Panc1 (cell line): Measurements from ENCODE around the gene PRDM1. TPM values are rescaled to one million over a fixed set of nuclear protein-coding genes. Genes with fewer than 3 reads are reported as not detected.

Experiments
- ATAC-seq: fragments of 200-7000 bp; cut with Tn5 transposase; 2 replicates; pipeline ENCODE4 v1.9.1; 2020; ENCODE audit warnings: mild to moderate bottlenecking, moderate library complexity
- BruUV-seq: library from RNA; stranded (reverse); fragments of 400-500 nt; replicated peaks from 2 replicates; lab custom pipeline; 2021; lab: Mats Ljungman, UMichigan
- CTCF ChIA-PET: fragments of 300-600 bp; sonication (Branson Sonifier 250); formaldehyde crosslinking; loops from one replicate; lab custom pipeline; 2022; ENCODE audit warnings: antibody characterized with exemption; lab: Charles Lee
- POLR2A ChIA-PET: fragments of 300-600 bp; sonication (Branson Sonifier 250); formaldehyde crosslinking; loops from one replicate; lab custom pipeline; 2022; ENCODE audit warnings: antibody characterized with exemption; lab: Charles Lee
- DNase-seq: peaks from one replicate; pipeline ENCODE4 v3.0.0-alpha.2; 2010; ENCODE audit warnings: low read depth, low spot score
- H3K27ac ChIP-seq: 2 replicates; pipeline ENCODE4 v1.5.1; 2011; ENCODE audit warnings: mild to moderate bottlenecking, low read length, inconsistent platforms
- H3K27me3 ChIP-seq: fragments of 200-500 bp; sonication (Bioruptor generic); 2 replicates; pipeline ENCODE4 v1.6.0; 2014; ENCODE audit warnings: low read length, inconsistent platforms; ENCODE audit not compliant: control insufficient read depth, insufficient read depth
- H3K36me3 ChIP-seq: fragments of 200-500 bp; sonication (Bioruptor generic); 2 replicates; pipeline ENCODE4 v1.5.1; 2014; ENCODE audit warnings: inconsistent platforms, mild to moderate bottlenecking, low read length, moderate library complexity; ENCODE audit not compliant: control insufficient read depth, insufficient read depth
- H3K4me1 ChIP-seq: 2 replicates; pipeline ENCODE4 v1.5.1; 2011; ENCODE audit warnings: inconsistent platforms, mild to moderate bottlenecking, low read length, moderate library complexity; ENCODE audit not compliant: control insufficient read depth, insufficient read depth
- H3K4me3 ChIP-seq, 2 experiments: 2 replicates each; pipeline ENCODE4 v1.5.1; 2011 to 2012; ENCODE audit warnings: low read depth in 2 of 2, low read length in 2 of 2, mild to moderate bottlenecking in 2 of 2, inconsistent platforms in 1 of 2, moderate library complexity in 1 of 2
- H3K9me3 ChIP-seq: fragments of 200-500 bp; sonication (Bioruptor generic); 2 replicates; pipeline ENCODE4 v1.5.1; 2014; ENCODE audit warnings: low read depth, mild to moderate bottlenecking, inconsistent platforms, low read length, moderate library complexity; ENCODE audit not compliant: control insufficient read depth, insufficient read depth
- POLR2AphosphoS5 ChIP-seq: IDR thresholded peaks from 2 replicates; pipeline ENCODE4 v1.6.1; 2012; ENCODE audit warnings: mild to moderate bottlenecking, low read depth, low read length, moderate library complexity
- SIN3A ChIP-seq: IDR thresholded peaks from 2 replicates; pipeline ENCODE4 v1.6.1; 2012; ENCODE audit warnings: low read depth, mild to moderate bottlenecking, low read length, moderate library complexity, borderline replicate concordance; ENCODE audit not compliant: insufficient read depth
- TCF7L2 ChIP-seq: IDR thresholded peaks from 2 replicates; pipeline ENCODE4 v1.6.1; 2011; ENCODE audit warnings: mild to moderate bottlenecking, low read depth, low read length, inconsistent platforms
- in situ Hi-C: cut with HindIII; loops from 2 replicates; pipeline ENCODE4 v1.10.0; 2016; ENCODE audit warnings: low sequenced_read_pairs, low pct_unique_long_range_greater_than_20kb
- intact Hi-C: fragments of 100-400 bp; cut with micrococcal nuclease; formaldehyde crosslinking; loops from one replicate; pipeline ENCODE4 v1.10.0; 2022; ENCODE audit not compliant: unreplicated experiment
- total RNA-seq: library from RNA; stranded (reverse); gene quantifications from one replicate; pipeline ENCODE4 v1.2.1, GENCODE V29; 2021; ENCODE audit not compliant: unreplicated experiment
- TF ChIP-seq, protein P1 (sequence below), 2 experiments: IDR thresholded peaks; 2 replicates each; pipeline ENCODE4 v1.6.1; 2011 to 2012; ENCODE audit warnings: low read depth in 2 of 2, control low read depth in 1 of 2, low read length in 1 of 2, mild to moderate bottlenecking in 1 of 2, moderate library complexity in 1 of 2; ENCODE audit not compliant: insufficient read depth in 1 of 2
- TF ChIP-seq, protein P2 (sequence below): fragments of 450-650 bp; IDR thresholded peaks from 2 replicates; pipeline ENCODE4 v1.5.1; 2017; ENCODE audit warnings: mild to moderate bottlenecking

The PRDM1 gene
- total RNA-seq, 1 experiment from 2014 or later = 2.6 TPM

DNA sequence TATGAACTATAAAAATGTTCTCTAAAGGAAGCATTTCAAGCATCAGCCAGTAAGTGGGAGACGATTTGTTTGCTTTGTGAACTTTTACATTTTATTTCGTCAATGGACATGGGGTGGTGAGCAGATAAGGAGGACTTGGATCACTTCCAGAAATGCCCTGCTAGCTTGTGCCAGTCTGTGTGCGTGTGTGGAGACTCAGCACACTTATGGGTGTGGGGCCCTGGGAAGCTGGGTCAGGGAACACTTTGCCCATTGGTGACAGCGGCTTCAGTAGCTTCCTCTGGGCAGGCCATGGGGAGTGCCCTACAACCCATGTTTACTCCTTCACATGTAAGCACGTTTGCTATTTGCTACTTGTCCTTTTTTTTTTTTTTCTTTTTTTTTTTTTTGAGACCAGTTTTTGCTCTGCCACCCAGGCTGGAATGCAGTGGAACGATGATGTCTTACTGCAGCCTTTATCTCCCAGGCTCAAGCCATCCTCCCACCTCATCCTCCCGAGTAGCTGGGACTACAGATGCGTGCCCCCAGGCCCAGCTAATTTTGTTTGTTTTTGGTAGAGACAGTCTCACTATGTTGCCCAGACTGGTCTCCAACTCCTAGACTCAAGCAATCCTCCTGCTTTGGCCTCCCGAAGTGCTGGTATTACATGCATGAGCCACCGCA, 24.2 kb downstream of the PRDM1 start:
- H3K27me3 ChIP-seq = no peaks in the 10 kb centered on the region
- ATAC-seq (no peak), DNase-seq (no peak)
- no peaks in the 10 kb centered on the region for H3K36me3 ChIP-seq
- no peak overlapping the region for H3K27ac ChIP-seq
- ChIA-PET CTCF (no interaction called here), POLR2A (no interaction called here)
- H3K9me3 ChIP-seq = no peaks in the 10 kb centered on the region
- no peaks in the 10 kb centered on the region for H3K4me1 ChIP-seq
- in situ Hi-C loops = no loop called here
- H3K4me3 ChIP-seq = no peak overlapping the region
- intact Hi-C loops = no loop called here
- BruUV-seq = no TSS peak
- no peak for TF ChIP-seq TCF7L2
- no peak for TF ChIP-seq POLR2AphosphoS5
- no peak for TF ChIP-seq SIN3A
- TF ChIP-seq, protein P1, sequence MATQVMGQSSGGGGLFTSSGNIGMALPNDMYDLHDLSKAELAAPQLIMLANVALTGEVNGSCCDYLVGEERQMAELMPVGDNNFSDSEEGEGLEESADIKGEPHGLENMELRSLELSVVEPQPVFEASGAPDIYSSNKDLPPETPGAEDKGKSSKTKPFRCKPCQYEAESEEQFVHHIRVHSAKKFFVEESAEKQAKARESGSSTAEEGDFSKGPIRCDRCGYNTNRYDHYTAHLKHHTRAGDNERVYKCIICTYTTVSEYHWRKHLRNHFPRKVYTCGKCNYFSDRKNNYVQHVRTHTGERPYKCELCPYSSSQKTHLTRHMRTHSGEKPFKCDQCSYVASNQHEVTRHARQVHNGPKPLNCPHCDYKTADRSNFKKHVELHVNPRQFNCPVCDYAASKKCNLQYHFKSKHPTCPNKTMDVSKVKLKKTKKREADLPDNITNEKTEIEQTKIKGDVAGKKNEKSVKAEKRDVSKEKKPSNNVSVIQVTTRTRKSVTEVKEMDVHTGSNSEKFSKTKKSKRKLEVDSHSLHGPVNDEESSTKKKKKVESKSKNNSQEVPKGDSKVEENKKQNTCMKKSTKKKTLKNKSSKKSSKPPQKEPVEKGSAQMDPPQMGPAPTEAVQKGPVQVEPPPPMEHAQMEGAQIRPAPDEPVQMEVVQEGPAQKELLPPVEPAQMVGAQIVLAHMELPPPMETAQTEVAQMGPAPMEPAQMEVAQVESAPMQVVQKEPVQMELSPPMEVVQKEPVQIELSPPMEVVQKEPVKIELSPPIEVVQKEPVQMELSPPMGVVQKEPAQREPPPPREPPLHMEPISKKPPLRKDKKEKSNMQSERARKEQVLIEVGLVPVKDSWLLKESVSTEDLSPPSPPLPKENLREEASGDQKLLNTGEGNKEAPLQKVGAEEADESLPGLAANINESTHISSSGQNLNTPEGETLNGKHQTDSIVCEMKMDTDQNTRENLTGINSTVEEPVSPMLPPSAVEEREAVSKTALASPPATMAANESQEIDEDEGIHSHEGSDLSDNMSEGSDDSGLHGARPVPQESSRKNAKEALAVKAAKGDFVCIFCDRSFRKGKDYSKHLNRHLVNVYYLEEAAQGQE (IDR thresholded peaks at IDR 0.05; ENCODE audit: insufficient read depth in 1 of 2, low read depth in 2 of 2, low read length in 1 of 2) = no peak
- TF ChIP-seq, protein P2, sequence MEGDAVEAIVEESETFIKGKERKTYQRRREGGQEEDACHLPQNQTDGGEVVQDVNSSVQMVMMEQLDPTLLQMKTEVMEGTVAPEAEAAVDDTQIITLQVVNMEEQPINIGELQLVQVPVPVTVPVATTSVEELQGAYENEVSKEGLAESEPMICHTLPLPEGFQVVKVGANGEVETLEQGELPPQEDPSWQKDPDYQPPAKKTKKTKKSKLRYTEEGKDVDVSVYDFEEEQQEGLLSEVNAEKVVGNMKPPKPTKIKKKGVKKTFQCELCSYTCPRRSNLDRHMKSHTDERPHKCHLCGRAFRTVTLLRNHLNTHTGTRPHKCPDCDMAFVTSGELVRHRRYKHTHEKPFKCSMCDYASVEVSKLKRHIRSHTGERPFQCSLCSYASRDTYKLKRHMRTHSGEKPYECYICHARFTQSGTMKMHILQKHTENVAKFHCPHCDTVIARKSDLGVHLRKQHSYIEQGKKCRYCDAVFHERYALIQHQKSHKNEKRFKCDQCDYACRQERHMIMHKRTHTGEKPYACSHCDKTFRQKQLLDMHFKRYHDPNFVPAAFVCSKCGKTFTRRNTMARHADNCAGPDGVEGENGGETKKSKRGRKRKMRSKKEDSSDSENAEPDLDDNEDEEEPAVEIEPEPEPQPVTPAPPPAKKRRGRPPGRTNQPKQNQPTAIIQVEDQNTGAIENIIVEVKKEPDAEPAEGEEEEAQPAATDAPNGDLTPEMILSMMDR = no peak

DNA sequence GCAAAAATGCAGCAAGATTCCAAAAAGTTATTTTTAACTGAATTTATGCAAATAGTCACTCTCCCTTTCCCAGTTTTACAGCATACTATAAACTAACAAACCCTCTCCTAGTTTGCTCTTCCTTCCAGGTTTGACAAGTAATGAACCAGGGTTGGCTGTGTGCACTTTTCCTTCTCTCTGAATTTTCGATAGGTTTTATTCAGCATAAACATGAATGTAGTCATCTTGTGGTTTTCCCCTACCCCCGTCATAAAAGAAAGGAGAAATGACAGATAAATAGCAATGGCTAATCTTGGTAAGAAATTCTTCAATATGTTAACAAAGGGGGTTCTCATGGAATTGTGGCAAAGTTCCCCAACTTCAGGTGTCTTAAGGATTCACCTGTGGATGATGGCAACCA, 26.3 kb downstream of the PRDM1 start:
- no peak for ATAC-seq
- no TSS peak for BruUV-seq
- ChIA-PET CTCF (no interaction called here), POLR2A (no interaction called here)
- in situ Hi-C loops = no loop called here
- TF ChIP-seq TCF7L2 (no peak), SIN3A (no peak), POLR2AphosphoS5 (no peak)
- TF ChIP-seq, protein P2 = no peak
- TF ChIP-seq, protein P1 (IDR thresholded peaks at IDR 0.05; ENCODE audit: insufficient read depth in 1 of 2, low read depth in 2 of 2, low read length in 1 of 2) = no peak
- Histone ChIP-seq H3K4me1 (no peaks in the 10 kb centered on the region), H3K36me3 (no peaks in the 10 kb centered on the region), H3K9me3 (no peaks in the 10 kb centered on the region), H3K27me3 (no peaks in the 10 kb centered on the region), H3K27ac (no peak overlapping the region), H3K4me3 (no peak overlapping the region)
- intact Hi-C loops = no loop called here
- DNase-seq = no peak
